H1 (cell line): ENCODE data around the gene LRRC3C. TPM values are rescaled to one million over a fixed set of nuclear protein-coding genes. Genes with fewer than 3 reads are reported as not detected.

Experiments
- EZH2 ChIP-seq: fragments of 200-600 bp; sonication (generic); IDR thresholded peaks from 2 replicates; pipeline ENCODE4 v1.7.1; 2012; ENCODE audit warnings: low read depth, mild to moderate bottlenecking, moderate library complexity, low read length, inconsistent platforms; ENCODE audit not compliant: severe bottlenecking
- SIRT6 ChIP-seq: IDR thresholded peaks from one replicate; pipeline ENCODE4 v1.7.1; 2012; ENCODE audit warnings: low read length, inconsistent platforms
- polyA plus RNA-seq, 7 experiments: library from polyadenylated mRNA; depleted of rRNA in 3 of 7; stranded (reverse) in 5 of 7; unstranded in 2 of 7; fragments of >200 nt in 5 of 7; fragments of 200-250 nt in 2 of 7; gene quantifications; 1 replicate in 5 of 7; 2 replicates in 1 of 7; 4 replicates in 1 of 7; pipeline versions ENCODE4 v1.2.1 to v1.2.3, GENCODE V29; 2011 to 2013; ENCODE audit warnings: missing spikeins in 2 of 7, mixed read lengths in 2 of 7
- total RNA-seq: library from RNA; stranded (reverse); fragmentation: NEBNext Ultra II Directional; extraction: Animal tissue kit (Norgen Biotek cat#: 25700); gene quantifications from 2 replicates; pipeline ENCODE4 v1.2.1, GENCODE V29; 2021

The LRRC3C gene
- total and polyA plus RNA-seq, 2 of the 8 experiments (the other 6 are each of a cell fraction or from before 2014, with no cell fraction given), result not detected

DNA sequence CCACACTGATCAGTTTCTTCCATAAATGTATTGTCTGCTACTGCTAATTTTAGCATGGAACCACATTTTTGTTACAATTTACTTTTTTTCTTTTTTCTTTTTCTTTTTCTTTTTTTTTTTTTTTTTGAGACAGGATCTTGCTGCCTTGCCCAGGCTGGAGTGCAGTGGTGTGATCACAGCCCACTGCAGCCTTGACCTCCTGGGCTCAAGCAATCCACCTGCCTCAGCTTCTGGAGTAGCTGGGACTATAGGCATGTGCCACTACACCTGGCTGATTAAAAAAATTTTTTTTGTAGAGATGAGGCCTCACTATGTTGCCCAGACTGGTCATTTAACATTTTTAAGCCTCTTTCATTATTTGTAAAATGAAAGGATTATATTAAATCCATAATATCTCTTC, 40.5 kb upstream of the LRRC3C start (continued):
- no peak for TF ChIP-seq SIRT6
- no peak for TF ChIP-seq EZH2
